Mesendoderm (in vitro differentiated cells): Measurements from ENCODE around the gene SRGAP1. TPM values are rescaled to one million over a fixed set of nuclear protein-coding genes. Genes with fewer than 3 reads are reported as not detected.

Experiments used
- small RNA-seq: library from polyadenylated mRNA; stranded (forward); fragments of <200 nt; extraction: miRNeasy Mini kit (QIAGEN cat#:217004); gene quantifications from one replicate; pipeline ENCODE3, GENCODE V24; 2013; ENCODE audit not compliant: insufficient read depth

Gene SRGAP1

Small RNAs within 50 kb of the gene (small RNA-seq; reads per million reads assigned to genes)
- gene AC020611.1 = not detected
- not detected for gene RNU6-1009P
